Measurements from ENCODE around the gene EGLN2. TPM values are rescaled to one million over a fixed set of nuclear protein-coding genes. Genes with fewer than 3 reads are reported as not detected.

Gene EGLN2
- total RNA-seq, 2 experiments from 2014 or later = 150 to 151 TPM

- Mint-ChIP-seq H3K27me3 (no peaks in the 10 kb centered on the region), H3K27ac (peak overlapping the region; percentile 90)
- POLR2A ChIA-PET = interaction anchor here (0.9 to 6.9 kb wide), 3 partner anchors 10 to 51 kb away, joined by 4 to 198 read pairs (median 11); partner anchors contain the start of genes ACTMAP, MIA, RAB4B and SNRPA
Measured at GRCh38 chr19:40801426-40802299, 2.7 kb downstream of the EGLN2 start.

GRCh38 chr19:40802300-40803169 is 3.5 kb downstream of the EGLN2 start:
- Mint-ChIP-seq H3K9me3 (no peaks in the 10 kb centered on the region), H3K4me1 (ENCODE audit: low read depth) (peaks cover 82% of the 10 kb centered on the region), H3K27me3 (no peaks in the 10 kb centered on the region), H3K27ac (peak overlapping the region; percentile 90), H3K36me3 (ENCODE audit: low read depth) (peaks cover 69% of the 10 kb centered on the region), H3K4me3 (peak overlapping the region; percentile 96)
- no peaks in the 10 kb centered on the region for H3K9me3 ChIP-seq (ENCODE audit: control insufficient read depth in 1 of 2, insufficient read depth in 1 of 2, low read length in 2 of 2)
- TF ChIP-seq CTCF (IDR thresholded peaks at IDR 0.05) = no peak
- H3K27me3 ChIP-seq (ENCODE audit: control insufficient read depth in 1 of 2, insufficient read depth in 2 of 2, low read length in 2 of 2) = no peaks in the 10 kb centered on the region
- ATAC-seq (ENCODE audit: poor library complexity) = no peak
- H3K4me1 ChIP-seq (ENCODE audit: insufficient read depth, low read length) = peaks cover 87% of the 10 kb centered on the region
- peaks cover 39% of the 10 kb centered on the region for H3K36me3 ChIP-seq (ENCODE audit: insufficient read depth, low read length)
- intact Hi-C loops (cut with DNase I, micrococcal nuclease) = loop anchor here (2.0 to 5.0 kb wide), 3 partner anchors 86 to 190 kb away; partner anchors contain the start of genes COQ8B (in 1 of the 2) and ITPKC (in 1 of the 2)
- ChIA-PET POLR2A (interaction anchor here (0.8 to 6.9 kb wide), 7 partner anchors 10 to 461 kb away, joined by 3 to 198 read pairs (median 5); partner anchors contain the start of genes ACTMAP, MIA, RAB4B and SNRPA), CTCF (no interaction called here)
- H3K27ac ChIP-seq (ENCODE audit: low read depth in 1 of 2, low read length in 2 of 2) = peak overlapping the region; percentile 80 to 86
- H3K4me3 ChIP-seq (ENCODE audit: low read length) = peak overlapping the region; percentile 96
- DNase-seq = peak in 3 of 14 experiments; percentile 31 to 39 (median 38)

More at GRCh38 chr19:40801426-40802299, 2.7 kb downstream of the EGLN2 start:
- H3K9me3 Mint-ChIP-seq = no peaks in the 10 kb centered on the region
- H3K27me3 ChIP-seq (ENCODE audit: control insufficient read depth in 1 of 2, insufficient read depth in 2 of 2, low read length in 2 of 2) = no peaks in the 10 kb centered on the region
- ATAC-seq (ENCODE audit: poor library complexity) = no peak
- H3K4me3 Mint-ChIP-seq = peak overlapping the region; percentile 96
- H3K36me3 ChIP-seq (ENCODE audit: insufficient read depth, low read length) = peaks cover 32% of the 10 kb centered on the region
- no peaks in the 10 kb centered on the region for H3K9me3 ChIP-seq (ENCODE audit: control insufficient read depth in 1 of 2, insufficient read depth in 1 of 2, low read length in 2 of 2)
- intact Hi-C loops (cut with DNase I, micrococcal nuclease) = loop anchor here (2.0 to 5.0 kb wide), 3 partner anchors 85 to 189 kb away; partner anchors contain the start of genes COQ8B (in 1 of the 2) and ITPKC (in 1 of the 2)
- H3K4me1 ChIP-seq (ENCODE audit: insufficient read depth, low read length) = peaks cover 80% of the 10 kb centered on the region
- peaks cover 77% of the 10 kb centered on the region for H3K4me1 Mint-ChIP-seq (ENCODE audit: low read depth)
- DNase-seq = no peak
- H3K4me3 ChIP-seq (ENCODE audit: low read length) = peak overlapping the region; percentile 96
- H3K36me3 Mint-ChIP-seq (ENCODE audit: low read depth) = peaks cover 61% of the 10 kb centered on the region
- CTCF ChIA-PET = interaction anchor here (1.5 kb wide), 1 partner anchor 18 kb away, joined by 4 read pairs; no protein-coding TSS in a partner anchor
- peak overlapping the region; percentile 47 to 86 for H3K27ac ChIP-seq (ENCODE audit: low read depth in 1 of 2, low read length in 2 of 2)
- TF ChIP-seq CTCF (IDR thresholded peaks at IDR 0.05) = no peak

Data from CD4-positive, alpha-beta T cell (primary cell).